Measurements from ENCODE around the gene CDH13.

GRCh38 chr16:83098536-83098935 is 471.8 kb downstream of the CDH13 start:
- no peak for TF ChIP-seq CTCF (IDR thresholded peaks at IDR 0.05; ENCODE audit: low read length)
- no peak for TF ChIP-seq EZH2 (optimal IDR thresholded peaks at IDR 0.05; ENCODE audit: low read depth, low read length)
